CD8-positive, alpha-beta memory T cell (primary cell): Measurements from ENCODE around the gene EIF2AK2. TPM values are rescaled to one million over a fixed set of nuclear protein-coding genes. Genes with fewer than 3 reads are reported as not detected.

ENCODE experiments used
- polyA plus RNA-seq: library from polyadenylated mRNA; unstranded; fragments of 300-500 nt; fragmentation: Illumina TruSeq; gene quantifications from one replicate; pipeline ENCODE4 v1.2.3, GENCODE V29; 2021
- total RNA-seq, 2 experiments: library from RNA; stranded (reverse); gene quantifications; one replicate each; pipeline ENCODE4 v1.2.3, GENCODE V29; 2021

Gene EIF2AK2
- total and polyA plus RNA-seq, 3 experiments from 2014 or later, result 36.0 to 42.6 (median 39.8) TPM

Other genes starting within 250 kb of the EIF2AK2 start
- gene STRN, start 190.4 kb downstream of the EIF2AK2 start, total RNA-seq, result 10 to 100 TPM; 26.9 to 28.3 TPM
- gene STRN, start 190.4 kb downstream of the EIF2AK2 start, polyA plus RNA-seq, result 10.5 TPM
- 10 to 100 TPM; 18.2 to 20.0 TPM for gene HEATR5B, start 72.6 kb downstream of the EIF2AK2 start, total RNA-seq
- 11.4 TPM for gene HEATR5B, start 72.6 kb downstream of the EIF2AK2 start, polyA plus RNA-seq
- 10 to 100 TPM; 17.8 to 20.2 TPM for gene GPATCH11, start 72.5 kb downstream of the EIF2AK2 start, total RNA-seq
- 9.0 TPM for gene GPATCH11, start 72.5 kb downstream of the EIF2AK2 start, polyA plus RNA-seq
- gene SULT6B1, start 31.7 kb upstream of the EIF2AK2 start, total RNA-seq, result not detected
- not detected for gene SULT6B1, start 31.7 kb upstream of the EIF2AK2 start, polyA plus RNA-seq
- 10 to 100 TPM; 33.7 to 35.0 TPM for gene CEBPZOS, start 39.5 kb upstream of the EIF2AK2 start, total RNA-seq
- gene CEBPZOS, start 39.5 kb upstream of the EIF2AK2 start, polyA plus RNA-seq, result 43.6 TPM
- 100 to 1,000 TPM; 100 to 104 TPM for gene CEBPZ, start 74.6 kb upstream of the EIF2AK2 start, total RNA-seq
- gene CEBPZ, start 74.6 kb upstream of the EIF2AK2 start, polyA plus RNA-seq, result 31.1 TPM
- 10 to 100 TPM; 20.3 to 20.4 TPM for gene NDUFAF7, start 74.7 kb upstream of the EIF2AK2 start, total RNA-seq
- 6.8 TPM for gene NDUFAF7, start 74.7 kb upstream of the EIF2AK2 start, polyA plus RNA-seq
- gene PRKD3, start 167.9 kb upstream of the EIF2AK2 start, total RNA-seq, result 10 to 100 TPM; 38.3 to 38.4 TPM
- gene PRKD3, start 167.9 kb upstream of the EIF2AK2 start, polyA plus RNA-seq, result 22.9 TPM
- gene QPCT, start 187.7 kb upstream of the EIF2AK2 start, total RNA-seq, result 1 to 10 TPM; 3.9 to 4.2 TPM
- 0.26 TPM for gene QPCT, start 187.7 kb upstream of the EIF2AK2 start, polyA plus RNA-seq